Colonic mucosa (tissue), 4 donors: Measurements from ENCODE around the gene HEPHL1. TPM values are rescaled to one million over a fixed set of nuclear protein-coding genes. Genes with fewer than 3 reads are reported as not detected.

Source experiments
- DNase-seq: peaks from one replicate; pipeline ENCODE4 v3.0.0-alpha.2; 2020
- H3K27ac ChIP-seq: fragments of 200-600 bp; one replicate; pipeline ENCODE4 v1.8.0; 2021
- H3K27me3 ChIP-seq: fragments of 200-600 bp; one replicate; pipeline ENCODE4 v1.8.0; 2021
- H3K36me3 ChIP-seq: fragments of 200-600 bp; one replicate; pipeline ENCODE4 v1.8.0; 2021
- H3K4me1 ChIP-seq: fragments of 200-600 bp; one replicate; pipeline ENCODE4 v1.8.0; 2021; ENCODE audit warnings: mild to moderate bottlenecking
- H3K4me3 ChIP-seq: fragments of 200-600 bp; one replicate; pipeline ENCODE4 v1.8.0; 2021
- H3K9ac ChIP-seq, 2 donors: one replicate each; pipeline ENCODE4 v1.7.0; 2013; ENCODE audit warnings: control low read depth in 2 of 2, low read depth in 2 of 2, low read length in 2 of 2
- H3K9me3 ChIP-seq: fragments of 200-600 bp; one replicate; pipeline ENCODE4 v1.8.0; 2021
- CTCF ChIP-seq: fragments of 200-600 bp; IDR thresholded peaks from one replicate; pipeline ENCODE4 v1.8.0; 2022; ENCODE audit warnings: antibody characterized with exemption, mild to moderate bottlenecking
- intact Hi-C: fragments of 100-400 bp; cut with DNase I; formaldehyde crosslinking; loops from one replicate; pipeline ENCODE4 v1.14.1; 2022
- total RNA-seq, 2 donors: library from RNA; stranded (reverse); fragmentation: NEBNext Ultra II Directional in 1 of 2; extraction: Animal tissue kit (Norgen Biotek cat#: 25700) in 1 of 2; gene quantifications; one replicate each; pipeline ENCODE4 v1.2.1, GENCODE V29; 2021
- donor health status: healthy.
- donor health status: DM: no; HTN: no; CAD: no.
- donor health status: DM: no; HTN: no; CAD: no.

The HEPHL1 gene
- total RNA-seq, 2 donors from 2014 or later = not detected

GRCh38 chr11:93988912-93989311 is 32.2 kb upstream of the HEPHL1 start:
- H3K9ac ChIP-seq = no peak overlapping the region
- no peaks in the 10 kb centered on the region for H3K36me3 ChIP-seq
- H3K4me3 ChIP-seq = no peak overlapping the region
- TF ChIP-seq CTCF = no peak
- intact Hi-C loops = no loop called here
- H3K9me3 ChIP-seq = no peaks in the 10 kb centered on the region
- no peaks in the 10 kb centered on the region for H3K27me3 ChIP-seq
- H3K4me1 ChIP-seq = no peaks in the 10 kb centered on the region
- DNase-seq = no peak
- no peak overlapping the region for H3K27ac ChIP-seq

- Histone ChIP-seq H3K27me3 (no peaks in the 10 kb centered on the region), H3K27ac (no peak overlapping the region), H3K9ac (no peak overlapping the region), H3K4me3 (no peak overlapping the region), H3K4me1 (no peaks in the 10 kb centered on the region), H3K36me3 (no peaks in the 10 kb centered on the region), H3K9me3 (no peaks in the 10 kb centered on the region)
- intact Hi-C loops = no loop called here
- no peak for DNase-seq
- TF ChIP-seq CTCF = no peak
Observed at GRCh38 chr11:93993747-93994146, 27.4 kb upstream of the HEPHL1 start.

GRCh38 chr11:93997741-93998140 is 23.4 kb upstream of the HEPHL1 start:
- Histone ChIP-seq H3K9ac (no peak overlapping the region), H3K36me3 (no peaks in the 10 kb centered on the region), H3K4me3 (no peak overlapping the region), H3K27ac (no peak overlapping the region), H3K9me3 (no peaks in the 10 kb centered on the region), H3K4me1 (no peaks in the 10 kb centered on the region), H3K27me3 (no peaks in the 10 kb centered on the region)
- intact Hi-C loops = no loop called here
- TF ChIP-seq CTCF = no peak
- no peak for DNase-seq

- intact Hi-C loops = no loop called here
Observed at GRCh38 chr11:94000659-94001058, 20.5 kb upstream of the HEPHL1 start.

GRCh38 chr11:94002226-94002625 is 18.9 kb upstream of the HEPHL1 start:
- no peaks in the 10 kb centered on the region for H3K27me3 ChIP-seq
- intact Hi-C loops = no loop called here
- DNase-seq = no peak
- no peak for TF ChIP-seq CTCF
- no peak overlapping the region for H3K9ac ChIP-seq
- H3K9me3 ChIP-seq = no peaks in the 10 kb centered on the region
- H3K27ac ChIP-seq = no peak overlapping the region
- H3K4me1 ChIP-seq = no peaks in the 10 kb centered on the region
- H3K36me3 ChIP-seq = no peaks in the 10 kb centered on the region
- H3K4me3 ChIP-seq = no peak overlapping the region

More at GRCh38 chr11:94000659-94001058, 20.5 kb upstream of the HEPHL1 start:
- no peak for DNase-seq
- Histone ChIP-seq H3K36me3 (no peaks in the 10 kb centered on the region), H3K27ac (no peak overlapping the region), H3K4me3 (no peak overlapping the region), H3K9ac (no peak overlapping the region), H3K27me3 (no peaks in the 10 kb centered on the region), H3K9me3 (no peaks in the 10 kb centered on the region), H3K4me1 (no peaks in the 10 kb centered on the region)
- TF ChIP-seq CTCF = no peak

- no peak for TF ChIP-seq CTCF
- Histone ChIP-seq H3K4me3 (no peak overlapping the region), H3K27me3 (no peaks in the 10 kb centered on the region), H3K36me3 (no peaks in the 10 kb centered on the region), H3K27ac (no peak overlapping the region), H3K9me3 (no peaks in the 10 kb centered on the region), H3K9ac (no peak overlapping the region), H3K4me1 (no peaks in the 10 kb centered on the region)
- intact Hi-C loops = no loop called here
- no peak for DNase-seq
Observed at GRCh38 chr11:94007426-94007825, 13.7 kb upstream of the HEPHL1 start.
